ENCODE results near the gene AGPAT4. TPM values are rescaled to one million over a fixed set of nuclear protein-coding genes. Genes with fewer than 3 reads are reported as not detected.
"Not testable (repeated sequence)": the region's sequence is repeated elsewhere in the genome, so short reads cannot be mapped to it uniquely, and the experiment has no call there.

The AGPAT4 gene
- total RNA-seq, 1 donor from 2014 or later = 44.4 TPM

- DNase-seq (ENCODE audit: low spot score in 2 of 2) = no peak
Observed at GRCh38 chr6:161128680-161129196, 145.1 kb downstream of the AGPAT4 start.

GRCh38 chr6:161128230-161128629 is 145.6 kb downstream of the AGPAT4 start:
- DNase-seq (ENCODE audit: low spot score in 2 of 2) (no peak), FAIRE-seq (no peak)

More at GRCh38 chr6:161128680-161129196, 145.1 kb downstream of the AGPAT4 start:
- FAIRE-seq = no peak

- FAIRE-seq = no peak
- DNase-seq (ENCODE audit: low spot score in 2 of 2) = no peak
Observed at GRCh38 chr6:161127071-161127740, 146.7 kb downstream of the AGPAT4 start.

- DNase-seq (ENCODE audit: low spot score in 2 of 2) (no peak), FAIRE-seq (no peak)
Observed at GRCh38 chr6:161125591-161125990, 148.3 kb downstream of the AGPAT4 start.

GRCh38 chr6:161123319-161123718 is 150.5 kb downstream of the AGPAT4 start:
- not testable (repeated sequence) for FAIRE-seq; DNase-seq (ENCODE audit: low spot score in 2 of 2)

- FAIRE-seq = no peak
- DNase-seq (ENCODE audit: low spot score in 2 of 2) = no peak
Observed at GRCh38 chr6:161117942-161118341, 155.9 kb downstream of the AGPAT4 start.

GRCh38 chr6:161117308-161117707 is 156.6 kb downstream of the AGPAT4 start:
- DNase-seq (ENCODE audit: low spot score in 2 of 2) = no peak
- FAIRE-seq = no peak

- DNase-seq (ENCODE audit: low spot score in 2 of 2) = no peak
- FAIRE-seq = no peak
Observed at GRCh38 chr6:161116554-161116953, 157.3 kb downstream of the AGPAT4 start.

GRCh38 chr6:161115468-161115867 is 158.4 kb downstream of the AGPAT4 start:
- FAIRE-seq (no peak), DNase-seq (ENCODE audit: low spot score in 2 of 2) (no peak)

- DNase-seq (ENCODE audit: low spot score in 2 of 2) = no peak
- FAIRE-seq = no peak
Observed at GRCh38 chr6:161111261-161111660, 162.6 kb downstream of the AGPAT4 start.

- FAIRE-seq = no peak
- no peak for DNase-seq (ENCODE audit: low spot score in 2 of 2)
Observed at GRCh38 chr6:161110028-161110779, 163.7 kb downstream of the AGPAT4 start.

- DNase-seq (ENCODE audit: low spot score in 2 of 2) (no peak), FAIRE-seq (no peak)
Observed at GRCh38 chr6:161109366-161109765, 164.5 kb downstream of the AGPAT4 start.

GRCh38 chr6:161108916-161109315 is 164.9 kb downstream of the AGPAT4 start:
- no peak for FAIRE-seq
- DNase-seq (ENCODE audit: low spot score in 2 of 2) = no peak

- FAIRE-seq (no peak), DNase-seq (ENCODE audit: low spot score in 2 of 2) (no peak)
Observed at GRCh38 chr6:161107779-161108730, 165.8 kb downstream of the AGPAT4 start.

GRCh38 chr6:161105408-161105807 is 168.5 kb downstream of the AGPAT4 start:
- no peak for FAIRE-seq

GRCh38 chr6:161104966-161105365 is 168.9 kb downstream of the AGPAT4 start:
- FAIRE-seq (no peak), DNase-seq (ENCODE audit: low spot score in 2 of 2) (no peak)

More at GRCh38 chr6:161105408-161105807, 168.5 kb downstream of the AGPAT4 start:
- DNase-seq (ENCODE audit: low spot score in 2 of 2) = no peak

- no peak for DNase-seq (ENCODE audit: low spot score in 2 of 2)
- no peak for FAIRE-seq
Observed at GRCh38 chr6:161103475-161103874, 170.4 kb downstream of the AGPAT4 start.

GRCh38 chr6:161101517-161101916 is 172.3 kb downstream of the AGPAT4 start:
- FAIRE-seq = no peak
- no peak for DNase-seq (ENCODE audit: low spot score in 2 of 2)

- no peak for FAIRE-seq
- no peak for DNase-seq (ENCODE audit: low spot score in 2 of 2)
Observed at GRCh38 chr6:161100072-161100471, 173.8 kb downstream of the AGPAT4 start.

- FAIRE-seq = no peak
- no peak for DNase-seq (ENCODE audit: low spot score in 2 of 2)
Observed at GRCh38 chr6:161095916-161096315, 177.9 kb downstream of the AGPAT4 start.
